Loucy (cell line): ENCODE results near the gene BAIAP2L1.
A peak's percentile ranks its signal among the peaks of the same experiment; 100 is the strongest.

Source experiments
- H2AFZ ChIP-seq: fragments of 200-600 bp; sonication (generic); 2 replicates; pipeline ENCODE4 v1.6.0; 2016; ENCODE audit warnings: antibody characterized with exemption, mild to moderate bottlenecking, low read length, moderate library complexity
- H3F3A ChIP-seq: fragments of 200-600 bp; 2 replicates; pipeline ENCODE4 v1.6.0; 2016; ENCODE audit warnings: antibody characterized with exemption, low read depth, mild to moderate bottlenecking
- H3K27me3 ChIP-seq: fragments of 200-600 bp; sonication (generic); 2 replicates; pipeline ENCODE4 v1.6.1; 2014; ENCODE audit warnings: low read length, mild to moderate bottlenecking; ENCODE audit not compliant: insufficient read depth, poor library complexity, severe bottlenecking
- H3K36me3 ChIP-seq: fragments of 200-600 bp; sonication (generic); 2 replicates; pipeline ENCODE4 v1.6.1; 2016; ENCODE audit warnings: low read length; ENCODE audit not compliant: insufficient read depth
- H3K4me1 ChIP-seq: fragments of 200-600 bp; sonication (generic); 2 replicates; pipeline ENCODE4 v1.5.1; 2014; ENCODE audit warnings: low read length, mild to moderate bottlenecking; ENCODE audit not compliant: insufficient read depth, poor library complexity, severe bottlenecking
- H3K4me2 ChIP-seq: fragments of 200-600 bp; sonication (generic); 2 replicates; pipeline ENCODE4 v1.6.0; 2014; ENCODE audit warnings: antibody characterized with exemption, low read length, low read depth, mild to moderate bottlenecking; ENCODE audit not compliant: poor library complexity, severe bottlenecking
- H3K4me3 ChIP-seq: fragments of 200-600 bp; sonication (generic); 2 replicates; pipeline ENCODE4 v1.5.1; 2014; ENCODE audit warnings: low read length, mild to moderate bottlenecking, mixed read lengths; ENCODE audit not compliant: poor library complexity, severe bottlenecking
- H3K79me2 ChIP-seq: fragments of 200-600 bp; sonication (generic); 2 replicates; pipeline ENCODE4 v1.6.1; 2014; ENCODE audit warnings: low read length; ENCODE audit not compliant: insufficient read depth
- H3K9ac ChIP-seq: fragments of 200-600 bp; sonication (generic); 2 replicates; pipeline ENCODE4 v1.6.0; 2014; ENCODE audit warnings: mild to moderate bottlenecking, low read depth, low read length, moderate library complexity; ENCODE audit not compliant: poor library complexity, severe bottlenecking
- H3K9me2 ChIP-seq: fragments of 200-600 bp; sonication (generic); replicated peaks from 2 replicates; pipeline ENCODE4 v1.6.1; 2016; ENCODE audit warnings: low read depth, low read length, mixed read lengths
- H3K9me3 ChIP-seq: fragments of 200-600 bp; sonication (generic); 2 replicates; pipeline ENCODE4 v1.6.1; 2014; ENCODE audit warnings: mild to moderate bottlenecking, antibody characterized with exemption, low read length, low read depth; ENCODE audit not compliant: insufficient read depth
- H4K20me1 ChIP-seq: fragments of 200-600 bp; sonication (generic); 2 replicates; pipeline ENCODE4 v1.6.0; 2014; ENCODE audit warnings: antibody characterized with exemption, low read length, mild to moderate bottlenecking; ENCODE audit not compliant: insufficient read depth, poor library complexity, severe bottlenecking
- EZH2phosphoT487 ChIP-seq: fragments of 200-600 bp; IDR thresholded peaks from 2 replicates; pipeline ENCODE4 v1.6.1; 2018; ENCODE audit warnings: antibody characterized with exemption, mild to moderate bottlenecking, moderate library complexity, borderline replicate concordance
- TF ChIP-seq, protein P1 (sequence below): fragments of 200-600 bp; sonication (generic); conservative IDR thresholded peaks from 2 replicates; pipeline ENCODE4 v1.5.1; 2014; ENCODE audit warnings: mild to moderate bottlenecking, antibody characterized with exemption, low read length

The BAIAP2L1 gene

GRCh38 chr7:98376711-98377110 is 24.2 kb downstream of the BAIAP2L1 start:
- Histone ChIP-seq H2AFZ (no peak overlapping the region), H3K4me3 (no peak overlapping the region), H3K9me3 (no peaks in the 10 kb centered on the region), H3K9me2 (no peaks in the 10 kb centered on the region), H3K4me1 (no peaks in the 10 kb centered on the region), H3K36me3 (no peaks in the 10 kb centered on the region), H3K27me3 (no peaks in the 10 kb centered on the region), H3F3A (no peaks in the 10 kb centered on the region), H3K4me2 (no peak overlapping the region), H3K9ac (no peak overlapping the region), H3K79me2 (no peaks in the 10 kb centered on the region), H4K20me1 (no peaks in the 10 kb centered on the region)
- TF ChIP-seq, protein P1, sequence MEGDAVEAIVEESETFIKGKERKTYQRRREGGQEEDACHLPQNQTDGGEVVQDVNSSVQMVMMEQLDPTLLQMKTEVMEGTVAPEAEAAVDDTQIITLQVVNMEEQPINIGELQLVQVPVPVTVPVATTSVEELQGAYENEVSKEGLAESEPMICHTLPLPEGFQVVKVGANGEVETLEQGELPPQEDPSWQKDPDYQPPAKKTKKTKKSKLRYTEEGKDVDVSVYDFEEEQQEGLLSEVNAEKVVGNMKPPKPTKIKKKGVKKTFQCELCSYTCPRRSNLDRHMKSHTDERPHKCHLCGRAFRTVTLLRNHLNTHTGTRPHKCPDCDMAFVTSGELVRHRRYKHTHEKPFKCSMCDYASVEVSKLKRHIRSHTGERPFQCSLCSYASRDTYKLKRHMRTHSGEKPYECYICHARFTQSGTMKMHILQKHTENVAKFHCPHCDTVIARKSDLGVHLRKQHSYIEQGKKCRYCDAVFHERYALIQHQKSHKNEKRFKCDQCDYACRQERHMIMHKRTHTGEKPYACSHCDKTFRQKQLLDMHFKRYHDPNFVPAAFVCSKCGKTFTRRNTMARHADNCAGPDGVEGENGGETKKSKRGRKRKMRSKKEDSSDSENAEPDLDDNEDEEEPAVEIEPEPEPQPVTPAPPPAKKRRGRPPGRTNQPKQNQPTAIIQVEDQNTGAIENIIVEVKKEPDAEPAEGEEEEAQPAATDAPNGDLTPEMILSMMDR: no peak
- TF ChIP-seq EZH2phosphoT487: no peak

DNA sequence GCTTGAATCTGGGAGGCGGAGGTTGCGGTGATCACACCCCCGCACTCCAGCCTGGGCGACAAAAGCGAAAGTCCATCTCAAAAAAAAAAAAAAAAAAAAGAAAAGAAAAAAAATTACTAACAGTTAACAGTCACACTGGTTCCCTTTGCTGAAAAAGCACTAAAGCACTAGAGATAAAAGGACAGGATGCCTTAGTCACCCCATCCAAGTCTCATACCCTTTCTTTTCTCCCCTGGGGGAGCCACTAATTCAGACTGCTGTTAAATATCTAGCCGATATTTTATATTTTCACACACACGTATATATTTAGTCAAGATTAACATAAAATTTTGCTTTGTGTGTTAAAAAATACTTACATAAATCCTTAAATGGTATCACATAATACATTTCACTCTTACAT is 25.2 kb downstream of the BAIAP2L1 start:
- Histone ChIP-seq H3K9me2 (no peaks in the 10 kb centered on the region), H3K9ac (no peak overlapping the region), H3K79me2 (no peaks in the 10 kb centered on the region), H3K4me2 (no peak overlapping the region), H3K4me1 (no peaks in the 10 kb centered on the region), H2AFZ (no peak overlapping the region), H3K36me3 (no peaks in the 10 kb centered on the region), H3F3A (no peaks in the 10 kb centered on the region), H4K20me1 (no peaks in the 10 kb centered on the region), H3K27me3 (no peaks in the 10 kb centered on the region), H3K9me3 (no peaks in the 10 kb centered on the region), H3K4me3 (no peak overlapping the region)
- TF ChIP-seq, protein P1: no peak
- TF ChIP-seq EZH2phosphoT487: no peak

- H3K36me3 ChIP-seq: no peaks in the 10 kb centered on the region
- H3F3A ChIP-seq: no peaks in the 10 kb centered on the region
These were observed 26.6 kb downstream of the BAIAP2L1 start for GRCh38 chr7:98374285-98374680.

More at GRCh38 chr7:98374285-98374680, 26.6 kb downstream of the BAIAP2L1 start:
- TF ChIP-seq EZH2phosphoT487: no peak
- TF ChIP-seq, protein P1: no peak
- Histone ChIP-seq H3K79me2 (no peaks in the 10 kb centered on the region), H3K9me3 (no peaks in the 10 kb centered on the region), H3K27me3 (no peaks in the 10 kb centered on the region), H3K9me2 (no peaks in the 10 kb centered on the region), H2AFZ (peak overlapping the region; percentile 36; the same call in 1 of the 2 replicates), H3K4me1 (no peaks in the 10 kb centered on the region), H4K20me1 (no peaks in the 10 kb centered on the region), H3K9ac (no peak overlapping the region), H3K4me2 (no peak overlapping the region), H3K4me3 (no peak overlapping the region)
